Forelimb muscle (tissue), 1 donor: ENCODE measurements around the gene CDC14A. TPM values are rescaled to one million over a fixed set of nuclear protein-coding genes. Genes with fewer than 3 reads are reported as not detected.
"Not testable (repeated sequence)": the region's sequence is repeated elsewhere in the genome, so short reads cannot be mapped to it uniquely, and the experiment has no call there.

Experiments used
- DNase-seq: peaks from one replicate; pipeline ENCODE4 v3.0.0-alpha.2; 2013; ENCODE audit warnings: low read depth
- polyA plus RNA-seq: library from polyadenylated mRNA; unstranded; fragments of 120-200 nt; gene quantifications from one replicate; pipeline ENCODE4 v1.2.1, GENCODE V29; 2013; ENCODE audit not compliant: insufficient read length

CDC14A gene
- polyA plus RNA-seq, 1 donor, result 5.0 TPM

DNA sequence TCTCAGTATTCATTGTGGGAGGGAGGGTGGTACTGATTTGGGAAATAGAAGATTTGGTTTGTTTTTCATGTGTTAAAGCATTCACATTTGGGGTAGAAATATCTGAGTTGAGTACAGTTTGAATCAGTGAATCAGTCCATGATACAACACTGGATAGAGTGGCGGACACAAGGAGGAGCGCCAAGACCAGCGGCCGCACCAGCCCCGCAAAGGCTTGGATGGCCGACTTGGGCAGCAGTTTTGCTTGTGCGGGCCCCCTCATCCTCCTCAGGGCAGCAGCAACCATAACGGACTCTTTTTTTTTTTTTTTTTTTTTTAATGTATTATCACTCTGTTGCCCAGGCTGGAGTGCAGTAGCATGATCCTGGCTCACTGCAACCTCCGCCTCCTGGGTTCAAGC is 20.0 kb upstream of the CDC14A start:
- no peak for DNase-seq

DNA sequence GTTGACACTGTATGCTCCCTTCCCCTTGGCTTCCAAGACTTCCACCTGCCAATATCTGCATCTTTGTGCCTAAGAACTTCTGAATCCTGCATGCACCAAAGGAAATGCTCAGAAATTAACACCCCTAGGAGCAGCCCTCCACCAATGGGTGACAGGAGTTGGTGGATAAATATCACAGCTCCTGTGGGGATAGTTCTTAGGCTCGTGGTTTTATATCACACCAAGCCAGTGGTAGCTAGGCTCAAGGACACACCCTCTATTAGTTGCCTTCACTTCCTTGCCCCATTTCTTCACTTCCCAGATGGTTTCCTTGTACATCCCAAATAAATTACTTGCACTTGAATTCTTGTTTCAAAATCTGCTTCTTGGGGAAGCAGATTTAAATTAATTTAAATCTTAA is 16.9 kb upstream of the CDC14A start:
- no peak for DNase-seq

DNA sequence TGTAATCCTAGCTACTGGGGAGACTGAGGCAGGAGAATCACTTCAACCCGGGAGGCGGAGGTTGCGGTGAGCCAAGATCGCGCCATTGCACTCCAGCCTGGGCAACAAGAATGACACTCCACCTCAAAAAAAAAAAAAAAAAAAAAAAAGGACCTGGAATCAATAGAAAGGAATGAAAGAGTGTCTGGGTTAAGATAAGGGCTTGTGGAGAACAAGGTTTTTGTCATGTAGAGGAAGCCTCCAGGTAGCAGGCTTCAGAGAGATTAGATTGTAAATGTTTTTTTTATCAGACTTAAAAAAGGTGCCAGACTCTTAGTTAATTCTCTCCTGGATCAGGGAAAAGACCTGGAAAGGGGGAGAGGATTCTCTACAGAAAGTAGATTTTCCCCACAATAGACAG is 14.4 kb upstream of the CDC14A start:
- not testable (repeated sequence) for DNase-seq

DNA sequence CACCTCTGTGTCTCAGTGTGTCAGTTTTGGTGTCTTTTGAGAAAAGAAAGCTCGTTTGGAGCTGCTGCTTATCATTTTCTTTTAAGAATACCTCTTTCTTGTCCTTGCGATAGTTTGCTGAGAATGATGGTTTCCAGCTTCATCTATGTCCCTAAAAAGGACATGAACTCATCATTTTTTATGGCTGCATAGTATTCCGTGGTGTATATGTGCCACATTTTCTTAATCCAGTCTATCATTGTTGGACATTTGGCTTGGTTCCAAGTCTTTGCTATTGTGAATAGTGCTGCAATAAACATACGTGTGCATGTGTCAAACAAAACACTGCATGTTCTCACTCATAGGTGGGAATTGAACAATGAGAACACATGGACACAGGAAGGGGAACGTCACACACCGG is 12.6 kb upstream of the CDC14A start:
- not testable (repeated sequence) for DNase-seq

DNA sequence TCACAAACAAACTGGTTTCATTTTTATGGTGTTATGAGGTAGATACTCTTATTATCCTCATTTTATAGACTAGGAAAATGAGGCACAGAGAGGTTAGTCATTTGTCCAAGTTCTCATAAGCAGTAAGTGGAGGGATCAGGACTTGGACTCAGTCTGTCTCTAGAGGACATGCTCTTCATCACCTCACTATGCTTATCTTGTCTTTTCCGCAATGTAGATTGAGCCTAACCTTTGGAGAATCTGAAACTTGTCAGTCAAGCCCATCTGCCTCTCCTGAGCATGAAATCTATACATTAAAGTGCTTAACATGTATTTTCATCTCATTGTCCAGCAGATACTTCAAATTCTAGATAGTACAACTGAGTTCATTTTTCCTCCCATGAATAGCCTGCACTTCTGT is 11.8 kb upstream of the CDC14A start:
- DNase-seq, result no peak

DNA sequence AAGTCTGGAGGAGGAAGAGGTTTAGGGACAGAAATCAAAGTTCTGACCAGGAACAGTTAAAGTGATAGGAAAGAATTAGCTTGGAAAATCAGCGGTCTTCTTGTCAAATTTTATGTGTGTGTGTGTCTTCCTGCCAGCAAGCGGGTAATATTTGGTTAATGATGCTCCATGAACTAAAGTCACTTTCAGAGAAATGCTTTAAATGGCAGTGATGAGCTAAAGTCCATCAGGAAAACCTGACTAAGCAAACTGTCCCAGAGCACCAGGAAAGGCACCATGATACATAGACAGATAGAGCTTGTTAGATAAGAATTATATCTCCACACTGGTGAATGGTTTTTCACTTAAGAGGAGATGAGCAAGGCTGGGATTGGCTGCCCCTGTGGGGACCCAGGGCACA is 10.0 kb upstream of the CDC14A start:
- DNase-seq, result no peak

DNA sequence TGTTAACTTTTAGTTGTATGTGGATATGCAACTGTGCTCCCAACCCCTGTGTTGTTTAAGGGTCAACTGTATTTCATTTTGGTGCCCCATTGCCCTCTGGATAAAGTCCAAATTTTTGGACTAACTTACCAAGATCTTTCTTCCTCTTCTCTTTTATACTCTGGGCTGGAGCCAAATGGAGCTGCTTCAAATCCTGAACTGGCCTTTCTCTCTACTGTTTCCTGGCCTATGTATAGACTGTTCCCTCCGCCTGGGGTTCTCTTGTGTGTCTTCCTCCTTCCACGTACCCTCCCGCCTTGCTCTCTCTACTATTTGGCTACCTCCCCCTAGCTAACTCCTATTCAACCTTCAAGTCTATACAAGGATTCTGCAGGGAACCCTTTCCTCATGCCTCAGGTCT is 8.4 kb upstream of the CDC14A start:
- no peak for DNase-seq

DNA sequence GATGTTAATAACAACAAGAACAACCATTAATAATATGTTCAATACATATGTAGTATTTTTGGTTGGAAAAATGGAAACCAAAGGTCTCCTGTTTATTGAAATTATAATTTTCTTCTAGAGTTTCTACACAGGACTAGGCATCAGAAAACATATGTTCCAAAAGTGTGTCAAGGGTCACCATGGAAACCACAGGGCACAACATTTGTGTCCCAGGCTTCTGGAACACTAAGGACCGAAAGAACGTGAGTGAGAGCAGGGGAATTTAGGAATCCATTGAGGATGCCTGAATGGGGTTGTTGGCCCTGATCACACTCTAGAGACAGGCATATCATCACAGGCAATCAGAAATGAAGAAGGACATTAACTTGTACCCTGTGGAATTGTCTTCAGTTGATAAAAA is 7.5 kb upstream of the CDC14A start:
- DNase-seq, result no peak

DNA sequence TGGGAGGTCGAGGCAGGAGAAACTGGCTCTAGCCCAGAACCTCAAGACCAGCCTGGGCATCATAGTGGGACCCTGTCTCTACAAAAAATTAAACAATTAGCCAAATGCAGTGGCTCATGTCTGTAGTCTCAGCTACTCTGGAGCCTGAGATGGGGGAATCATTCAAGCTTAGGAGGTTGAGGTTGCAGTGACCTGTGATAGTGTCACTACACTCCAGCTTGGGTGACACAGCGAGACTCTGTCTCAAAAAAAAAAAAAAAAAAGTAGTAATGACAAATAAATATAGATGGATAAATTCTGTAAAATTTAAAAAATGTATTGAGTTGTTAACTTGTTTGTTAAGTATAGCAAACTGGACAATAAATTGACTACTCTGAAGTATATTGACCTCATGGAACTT is 5.9 kb upstream of the CDC14A start:
- DNase-seq, result no peak

DNA sequence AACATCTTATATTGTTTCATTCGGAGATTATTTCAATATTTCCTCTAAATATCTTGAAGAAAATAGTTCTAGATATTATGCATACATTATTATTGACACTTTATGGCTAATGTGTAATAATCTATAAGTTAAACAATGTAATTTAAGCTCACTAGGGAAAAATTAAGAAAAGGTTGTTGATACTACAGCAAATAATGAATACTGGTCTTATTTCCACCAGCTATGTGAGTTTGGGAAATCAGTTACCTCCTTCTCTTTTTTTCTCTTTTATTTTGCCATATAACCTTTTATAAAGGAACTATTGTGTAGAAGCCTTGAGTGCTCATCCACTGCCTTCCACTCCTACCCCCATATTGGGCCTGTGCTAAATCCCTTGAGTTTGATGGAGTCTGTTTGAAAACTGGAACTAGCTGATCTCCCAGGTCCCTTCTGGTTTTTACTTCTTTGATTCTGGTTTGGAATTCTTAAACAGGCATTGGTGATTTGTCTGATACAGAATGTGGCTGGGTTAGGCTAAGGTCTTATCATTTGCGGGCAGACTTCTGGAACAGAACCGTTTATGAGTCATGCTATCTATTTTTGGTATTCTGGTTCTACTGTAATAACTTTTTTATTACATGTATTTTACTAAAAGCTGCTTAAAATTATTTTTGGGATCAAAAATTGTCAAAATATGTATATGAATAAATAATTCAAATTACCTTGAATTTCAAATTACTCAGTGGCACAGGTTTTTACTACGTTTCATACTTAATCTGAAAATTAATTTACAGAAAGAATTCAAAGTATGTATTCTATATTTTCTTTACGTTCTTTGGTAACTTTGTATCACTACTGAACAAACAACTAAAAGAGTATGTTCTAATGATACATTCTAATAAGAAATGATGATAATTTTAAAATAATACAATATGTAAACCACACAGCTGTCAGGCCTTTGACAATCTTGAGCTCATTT is 5.0 kb upstream of the CDC14A start:
- DNase-seq, result no peak

DNA sequence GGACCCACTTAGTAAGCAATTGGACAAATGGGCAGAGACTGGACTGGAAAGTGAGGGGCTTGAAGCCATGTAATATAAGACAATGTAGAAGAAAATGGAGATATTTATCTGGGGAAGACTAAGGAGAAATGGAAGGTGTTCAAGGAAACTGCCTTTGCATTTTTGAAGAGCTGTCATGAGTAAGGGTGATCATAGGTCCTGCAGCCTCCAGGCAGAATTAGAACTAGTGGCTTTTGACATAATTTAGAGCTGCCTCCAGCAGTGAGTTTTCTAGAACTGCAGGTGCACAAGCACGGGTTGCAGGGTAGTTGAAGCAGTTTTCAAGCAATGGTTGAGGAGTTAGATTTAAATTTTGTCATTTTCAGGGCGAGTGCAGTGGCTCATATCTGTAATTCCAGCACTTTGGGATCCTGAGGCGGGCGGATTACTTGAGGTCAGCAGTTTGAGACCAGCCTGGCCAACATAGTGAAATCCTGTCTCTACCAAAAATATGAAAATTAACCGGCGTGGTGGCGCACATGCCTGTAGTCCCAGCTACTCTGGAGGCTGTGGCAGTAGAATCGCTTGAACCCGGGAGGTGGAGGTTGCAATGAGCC is 3.7 kb upstream of the CDC14A start:
- DNase-seq, result no peak

DNA sequence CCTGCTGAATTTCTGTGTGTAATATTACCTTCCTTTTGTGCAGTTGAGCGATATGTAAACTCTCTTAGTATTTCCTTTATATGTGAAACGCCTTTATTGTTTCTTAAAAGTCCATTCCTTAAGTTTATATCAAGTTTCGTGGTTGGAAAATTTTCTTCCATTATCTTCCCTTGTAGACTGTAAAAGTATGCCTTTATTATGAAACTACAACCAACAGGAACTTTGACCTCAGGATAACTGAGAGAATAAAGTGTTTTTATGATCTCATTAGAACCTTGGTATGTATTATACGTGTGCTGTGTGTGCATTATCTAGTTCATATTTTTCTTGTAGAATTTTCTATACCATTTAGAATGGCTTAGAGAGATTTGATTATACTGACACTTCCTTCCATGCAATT is 3.1 kb upstream of the CDC14A start:
- no peak for DNase-seq

DNA sequence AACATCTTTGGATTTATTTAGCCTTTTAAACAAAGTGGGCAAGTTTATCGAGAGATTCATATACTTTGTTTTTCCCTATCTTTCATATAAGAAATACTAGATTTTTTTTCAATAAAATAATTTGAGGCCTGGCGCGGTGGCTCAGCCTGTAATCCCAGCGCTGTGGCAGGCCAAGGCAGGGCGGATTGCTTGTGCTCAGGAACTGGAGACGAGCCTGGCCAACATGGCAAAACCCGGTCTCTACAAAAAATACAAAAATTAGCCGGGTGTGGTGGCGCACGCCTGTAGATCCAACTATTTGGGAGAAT is 1.6 kb upstream of the CDC14A start:
- no peak for DNase-seq

DNA sequence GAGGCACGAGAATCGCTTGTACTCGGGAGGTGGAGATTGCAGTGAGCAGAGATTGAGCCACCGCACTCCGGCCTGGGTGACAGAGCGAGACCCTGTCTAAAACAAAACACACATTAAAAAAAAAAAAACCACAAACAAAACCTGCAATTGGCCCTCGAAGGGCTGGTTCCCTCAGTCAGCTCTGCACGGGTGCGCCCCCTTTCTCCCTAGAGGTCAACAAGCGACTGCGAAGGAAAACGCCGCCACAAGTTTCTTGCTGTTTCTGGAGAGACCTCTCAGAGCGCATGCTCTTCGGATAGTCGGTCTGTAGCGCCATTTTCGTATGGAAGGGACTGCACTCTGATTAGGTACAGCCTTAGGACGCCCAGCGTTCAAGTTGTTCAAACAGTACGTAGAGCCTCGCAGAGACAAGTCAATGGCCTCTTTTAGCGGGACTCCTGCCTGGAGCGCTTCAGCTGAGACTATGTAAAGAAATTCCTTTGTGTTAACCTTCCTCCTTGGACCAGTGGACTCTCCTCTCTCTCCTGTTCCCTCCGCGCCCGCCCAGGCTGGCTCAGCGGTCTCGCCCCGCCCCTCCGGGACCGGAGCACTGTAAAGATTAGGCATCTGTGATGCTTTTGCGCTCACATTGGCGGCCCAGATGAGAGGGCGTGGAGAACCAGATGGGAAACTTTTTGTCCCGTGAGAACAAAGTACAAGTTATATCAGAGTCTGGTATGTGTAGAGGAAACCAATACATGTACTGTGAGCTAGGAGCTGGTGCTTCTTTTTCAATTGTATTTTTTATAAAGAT is 1.0 kb upstream of the CDC14A start:
- DNase-seq, result peak; percentile 83

DNA sequence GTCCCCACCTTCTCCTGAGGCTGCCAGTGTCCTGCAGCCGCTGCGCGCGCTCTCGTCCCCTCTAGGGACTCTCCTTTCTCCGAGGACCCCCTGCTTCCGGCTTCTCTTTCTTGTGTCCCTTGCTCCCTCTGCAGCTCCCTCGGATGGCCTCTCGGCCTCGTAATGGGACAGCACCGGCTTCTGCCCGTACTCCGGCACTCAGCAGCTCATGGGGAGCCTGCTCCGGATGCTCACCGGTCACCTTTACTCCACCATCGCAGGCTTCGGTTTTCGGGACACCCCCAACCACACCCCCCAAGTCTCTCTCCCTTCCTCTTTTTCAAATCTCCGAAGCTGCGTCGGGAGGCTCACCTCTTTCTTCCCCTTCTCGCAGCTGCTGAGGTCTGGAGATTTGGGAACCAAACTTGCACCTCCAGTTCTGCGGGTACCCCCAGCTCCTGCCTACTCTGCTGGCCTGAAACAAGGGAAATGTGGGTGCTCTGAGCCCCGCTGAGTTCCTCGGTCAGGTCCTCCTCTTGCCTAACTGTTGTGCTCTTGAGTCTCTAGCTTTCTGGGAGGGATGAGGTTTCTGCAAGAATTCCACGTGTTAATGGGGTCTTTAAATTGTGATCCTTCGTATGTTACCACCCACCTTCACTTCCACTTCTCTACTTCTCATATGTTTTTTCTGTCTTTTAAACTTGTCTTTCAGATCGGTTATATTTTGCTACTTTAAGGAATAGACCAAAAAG is 930 bp downstream of the CDC14A start:
- DNase-seq, result no peak

DNA sequence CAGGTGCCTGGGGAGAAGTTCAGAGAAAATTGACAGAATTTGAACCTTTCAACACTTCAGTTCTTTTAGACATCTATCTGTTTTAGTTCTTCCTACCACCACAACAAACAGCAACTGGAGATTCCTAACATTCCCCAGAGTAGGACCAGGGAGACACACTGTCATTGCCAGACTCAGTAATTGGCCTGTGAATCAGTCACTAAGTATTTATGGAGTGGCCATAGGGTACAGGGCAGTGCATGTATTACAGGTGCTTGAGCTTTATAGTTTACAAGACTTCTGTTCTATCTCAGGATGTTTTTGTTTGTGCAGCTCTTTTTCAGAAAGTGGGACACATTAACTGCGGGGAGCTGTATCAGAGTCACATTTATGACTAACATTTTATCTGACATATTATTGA is 1.7 kb downstream of the CDC14A start:
- no peak for DNase-seq

DNA sequence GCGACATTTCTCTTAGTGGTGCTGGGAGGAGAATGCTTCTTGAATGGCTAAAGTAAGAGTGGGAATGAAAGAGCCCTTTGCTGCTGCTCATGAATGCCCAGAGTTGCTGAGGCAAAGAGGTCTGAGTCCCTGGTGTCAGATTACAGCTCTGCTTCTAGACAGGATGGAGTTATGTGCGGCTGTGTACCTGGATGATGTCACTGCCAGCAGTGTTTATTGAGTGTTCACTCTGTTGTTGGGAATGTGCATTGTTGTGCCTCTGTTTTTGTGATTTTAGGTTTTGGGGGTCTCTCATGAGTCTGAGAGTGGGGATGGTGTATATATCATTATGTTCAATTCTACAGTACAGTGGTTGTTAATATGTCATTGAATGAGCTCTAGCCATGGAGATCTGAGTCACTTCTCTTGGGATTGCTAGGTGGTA is 2.7 kb downstream of the CDC14A start:
- no peak for DNase-seq

DNA sequence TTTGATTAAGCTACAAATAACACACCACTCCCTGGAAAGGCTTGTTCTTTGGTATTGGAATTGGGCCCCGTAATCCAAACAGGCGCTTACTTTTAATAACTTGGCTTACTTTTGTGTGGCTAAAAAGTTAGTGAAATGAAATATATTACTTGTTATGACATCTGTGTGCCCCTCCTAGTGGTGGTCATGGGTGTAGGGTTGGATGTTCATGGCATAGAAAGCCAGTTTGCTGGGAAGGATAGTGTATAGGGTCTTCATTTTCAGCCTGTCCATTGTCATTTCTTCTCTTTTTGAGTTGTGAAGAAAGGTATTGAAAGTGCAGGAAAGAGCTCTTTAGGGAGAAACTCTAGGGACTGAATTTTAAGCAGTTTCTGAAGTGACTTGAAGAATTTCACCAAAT is 5.9 kb downstream of the CDC14A start:
- no peak for DNase-seq

DNA sequence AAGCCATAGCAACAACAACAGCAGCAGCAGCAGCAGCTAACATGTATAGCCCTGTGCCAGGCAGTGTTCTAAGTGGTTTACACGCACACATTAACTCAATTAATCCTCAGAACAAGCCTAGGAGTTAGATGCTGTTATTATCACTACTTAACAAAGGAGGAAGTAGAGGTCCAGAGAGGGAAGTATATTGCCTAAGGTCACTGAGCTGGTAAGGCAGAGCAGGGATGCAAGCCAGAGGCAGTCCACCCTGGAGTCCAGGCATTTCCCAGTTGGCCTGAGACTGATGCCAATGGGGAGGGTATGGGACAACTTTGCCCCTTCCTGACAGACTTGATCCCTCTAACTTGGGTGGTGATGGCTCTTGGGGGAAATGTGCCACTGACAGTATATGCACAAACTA is 6.8 kb downstream of the CDC14A start:
- DNase-seq, result no peak

DNA sequence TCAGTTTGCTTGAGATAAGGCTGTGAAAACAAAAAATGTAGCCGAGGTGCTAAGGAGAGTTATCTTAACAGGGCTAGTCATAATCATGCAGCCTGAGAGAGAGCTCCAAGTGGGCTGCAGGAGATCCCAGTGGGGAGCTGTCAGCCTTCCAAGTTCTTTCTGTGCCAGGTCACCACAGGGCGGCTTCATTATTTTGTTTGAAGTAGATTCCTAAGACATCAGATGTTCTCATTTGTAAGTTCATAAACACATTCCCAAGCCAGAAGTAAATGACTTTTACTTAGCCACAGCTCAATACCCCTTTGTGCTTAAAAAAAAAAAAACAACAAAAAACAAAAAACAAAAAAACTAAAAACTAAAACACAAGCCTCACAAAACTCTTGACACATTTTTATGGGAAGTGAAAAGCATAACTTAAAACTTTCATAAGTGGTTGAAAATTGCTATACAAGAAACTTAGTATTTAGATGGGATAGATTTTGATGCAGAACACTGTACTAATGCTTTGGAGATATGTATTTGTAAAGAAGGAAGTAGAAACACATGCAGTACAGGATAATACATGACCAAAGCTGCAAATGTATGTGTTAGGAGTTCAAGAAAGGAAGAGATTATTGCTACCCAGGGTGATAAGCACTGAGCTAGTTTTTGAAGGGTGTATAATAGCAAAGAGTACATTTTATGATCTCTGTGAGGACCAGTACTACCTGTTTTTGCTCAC is 8.6 kb downstream of the CDC14A start:
- DNase-seq, result no peak

DNA sequence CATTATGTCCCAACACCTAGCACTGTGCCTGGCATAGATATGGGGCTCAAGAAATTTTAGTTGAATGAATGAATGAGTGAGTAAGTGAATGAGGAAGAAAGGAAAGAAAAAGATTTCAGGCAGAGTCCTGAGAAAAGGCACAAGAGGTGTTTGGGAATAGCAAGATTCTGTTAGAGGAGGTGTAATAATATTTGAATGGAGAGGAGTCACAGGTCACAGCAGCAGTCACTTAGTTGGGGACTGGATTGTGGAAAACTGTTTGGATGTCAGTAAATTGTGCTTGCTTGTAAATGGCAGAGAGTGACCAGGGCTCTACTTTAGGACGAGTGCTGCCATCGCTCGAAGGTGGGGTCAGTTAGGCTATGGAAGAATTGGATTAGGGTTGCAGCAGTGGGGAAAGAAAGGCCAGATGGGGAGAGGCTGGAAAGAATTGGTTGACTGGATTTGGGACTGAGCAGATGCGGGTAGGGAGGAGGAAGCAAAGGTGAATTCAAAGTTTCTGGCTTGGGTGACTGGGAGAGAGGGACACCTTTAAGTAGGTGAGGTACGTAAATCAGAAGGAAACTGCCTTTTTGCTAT is 9.3 kb downstream of the CDC14A start:
- no peak for DNase-seq
